HG03139 (cell line): ENCODE data around the gene GPAT2.
"Not testable (repeated sequence)": the region's sequence is repeated elsewhere in the genome, so short reads cannot be mapped to it uniquely, and the experiment has no call there.

Source experiments
- ATAC-seq: cut with Tn5 transposase; IDR thresholded peaks from one replicate; pipeline ENCODE4 v1.9.1; 2021; ENCODE audit not compliant: unreplicated experiment

Gene GPAT2

GRCh38 chr2:96023701-96024100 lies 11.0 kb downstream of the GPAT2 start:
- ATAC-seq: not testable (repeated sequence)

GRCh38 chr2:96022701-96023447 lies 11.8 kb downstream of the GPAT2 start:
- ATAC-seq: not testable (repeated sequence)

- ATAC-seq: not testable (repeated sequence)
Measured at GRCh38 chr2:96022126-96022525, 12.6 kb downstream of the GPAT2 start.

- not testable (repeated sequence) for ATAC-seq
Measured at GRCh38 chr2:96021142-96021541, 13.6 kb downstream of the GPAT2 start.

GRCh38 chr2:96019909-96020590 lies 14.7 kb downstream of the GPAT2 start:
- ATAC-seq: not testable (repeated sequence)

GRCh38 chr2:96016321-96016720 lies 18.4 kb downstream of the GPAT2 start:
- not testable (repeated sequence) for ATAC-seq

GRCh38 chr2:96012792-96013264 lies 21.9 kb downstream of the GPAT2 start:
- not testable (repeated sequence) for ATAC-seq

GRCh38 chr2:96012086-96012791 lies 22.5 kb downstream of the GPAT2 start:
- ATAC-seq: not testable (repeated sequence)

GRCh38 chr2:96011129-96011455 lies 23.6 kb downstream of the GPAT2 start:
- ATAC-seq: peak; percentile 16

GRCh38 chr2:96010320-96011128 lies 24.2 kb downstream of the GPAT2 start:
- ATAC-seq: peak; percentile 94

GRCh38 chr2:96009833-96010232 lies 24.9 kb downstream of the GPAT2 start:
- not testable (repeated sequence) for ATAC-seq

GRCh38 chr2:96008051-96008450 lies 26.7 kb downstream of the GPAT2 start:
- not testable (repeated sequence) for ATAC-seq

GRCh38 chr2:96006248-96006647 lies 28.5 kb downstream of the GPAT2 start:
- not testable (repeated sequence) for ATAC-seq

GRCh38 chr2:95992520-95993272 lies 42.0 kb downstream of the GPAT2 start:
- ATAC-seq: peak; percentile 51

GRCh38 chr2:95992102-95992501 lies 42.6 kb downstream of the GPAT2 start:
- peak; percentile 38 for ATAC-seq

- peak; percentile 82 for ATAC-seq
Measured at GRCh38 chr2:95991351-95992094, 43.2 kb downstream of the GPAT2 start, which contains the start of gene ANKRD36C. Gene ANKRD36C (minus strand): TSS chr2:95991824. CDS start chr2:95991708, 116 bp downstream.

- ATAC-seq: not testable (repeated sequence)
Measured at GRCh38 chr2:95990884-95991283, 43.8 kb downstream of the GPAT2 start.
